HG03108 (cell line): Measurements from ENCODE around the gene NIPBL.
"Not testable (repeated sequence)": the region's sequence is repeated elsewhere in the genome, so short reads cannot be mapped to it uniquely, and the experiment has no call there.

Source experiments
- ATAC-seq: cut with Tn5 transposase; IDR thresholded peaks from one replicate; pipeline ENCODE4 v1.9.1; 2021; ENCODE audit warnings: moderate library complexity; ENCODE audit not compliant: unreplicated experiment

Gene NIPBL

GRCh38 chr5:36877667-36878391, 1.3 kb downstream of the NIPBL start:
- ATAC-seq = peak; percentile 14

GRCh38 chr5:36878392-36879082, 2.0 kb downstream of the NIPBL start:
- no peak for ATAC-seq

- ATAC-seq = no peak
Measured at GRCh38 chr5:36879274-36880033, 2.9 kb downstream of the NIPBL start.

GRCh38 chr5:36880761-36881160, 4.2 kb downstream of the NIPBL start:
- ATAC-seq = no peak

- ATAC-seq = no peak
Measured at GRCh38 chr5:36881304-36881703, 4.7 kb downstream of the NIPBL start.

GRCh38 chr5:36881807-36882206, 5.2 kb downstream of the NIPBL start:
- ATAC-seq = no peak

GRCh38 chr5:36882250-36882649, 5.7 kb downstream of the NIPBL start:
- peak; percentile 32 for ATAC-seq

GRCh38 chr5:36883894-36884462, 7.4 kb downstream of the NIPBL start:
- ATAC-seq = no peak

- ATAC-seq = no peak
Measured at GRCh38 chr5:36885149-36885548, 8.6 kb downstream of the NIPBL start.

GRCh38 chr5:36885566-36886485, 9.3 kb downstream of the NIPBL start:
- ATAC-seq = no peak

- ATAC-seq = no peak
Measured at GRCh38 chr5:36886791-36887190, 10.2 kb downstream of the NIPBL start.

- no peak for ATAC-seq
Measured at GRCh38 chr5:36887532-36887931, 11.0 kb downstream of the NIPBL start.

- ATAC-seq = no peak
Measured at GRCh38 chr5:36888303-36888702, 11.7 kb downstream of the NIPBL start.

GRCh38 chr5:36889264-36889663, 12.7 kb downstream of the NIPBL start:
- no peak for ATAC-seq

GRCh38 chr5:36891266-36891665, 14.7 kb downstream of the NIPBL start:
- no peak for ATAC-seq

- not testable (repeated sequence) for ATAC-seq
Measured at GRCh38 chr5:36892085-36892830, 15.7 kb downstream of the NIPBL start.

GRCh38 chr5:36894954-36895353, 18.4 kb downstream of the NIPBL start:
- ATAC-seq = no peak

- no peak for ATAC-seq
Measured at GRCh38 chr5:36896476-36896875, 19.9 kb downstream of the NIPBL start.

GRCh38 chr5:36897616-36898015, 21.0 kb downstream of the NIPBL start:
- ATAC-seq = no peak

- ATAC-seq = no peak
Measured at GRCh38 chr5:36899860-36900259, 23.3 kb downstream of the NIPBL start.
